Activated CD4-positive, alpha-beta memory T cell treated with anti-CD3 and anti-CD28 coated beads for 36 hours (primary cell): ENCODE measurements around the gene VAV3. TPM values are rescaled to one million over a fixed set of nuclear protein-coding genes. Genes with fewer than 3 reads are reported as not detected.

Source experiments
- CTCF ChIA-PET: fragments of 350-600 bp; sonication (Branson Sonifier 250); formaldehyde crosslinking; loops from one replicate; lab custom pipeline; 2021; ENCODE audit warnings: antibody characterized with exemption, inconsistent platforms; lab: Charles Lee
- POLR2A ChIA-PET: fragments of 350-600 bp; sonication (Branson Sonifier 250); formaldehyde crosslinking; loops from one replicate; lab custom pipeline; 2021; ENCODE audit warnings: antibody characterized with exemption; lab: Charles Lee
- DNase-seq: peaks from one replicate; pipeline ENCODE4 v3.0.0-alpha.2; 2020
- H3K27ac Mint-ChIP-seq: one replicate; pipeline ENCODE4 v1.8.0; 2021; ENCODE audit warnings: mixed read lengths
- H3K27me3 Mint-ChIP-seq: one replicate; pipeline ENCODE4 v1.8.0; 2021; ENCODE audit warnings: mixed read lengths
- H3K36me3 Mint-ChIP-seq: one replicate; pipeline ENCODE4 v1.8.0; 2021; ENCODE audit warnings: mixed read lengths
- H3K4me1 Mint-ChIP-seq: one replicate; pipeline ENCODE4 v1.8.0; 2021; ENCODE audit warnings: low read depth, mixed read lengths
- H3K4me3 Mint-ChIP-seq: one replicate; pipeline ENCODE4 v1.8.0; 2021; ENCODE audit warnings: mild to moderate bottlenecking, mixed read lengths
- H3K9me3 Mint-ChIP-seq: one replicate; pipeline ENCODE4 v1.8.0; 2021; ENCODE audit warnings: mixed read lengths
- intact Hi-C: fragments of 100-400 bp; cut with micrococcal nuclease; formaldehyde crosslinking; loops from one replicate; pipeline ENCODE4 v1.15.1; 2023
- total RNA-seq, 2 experiments: library from RNA; stranded (reverse); gene quantifications; one replicate each; pipeline ENCODE4 v1.2.3, GENCODE V29; 2021

The VAV3 gene
- total RNA-seq, 2 experiments from 2014 or later: 2.3 to 3.3 TPM

GRCh38 chr1:107930292-107930691 lies 34.7 kb downstream of the VAV3 start:
- no peaks in the 10 kb centered on the region for H3K9me3 Mint-ChIP-seq
- no peaks in the 10 kb centered on the region for H3K36me3 Mint-ChIP-seq
- CTCF ChIA-PET: no interaction called here
- H3K27ac Mint-ChIP-seq: no peak overlapping the region
- no peak for DNase-seq
- POLR2A ChIA-PET: interaction anchor here (1.0 kb wide), 1 partner anchor 34 kb away, joined by 3 read pairs; no protein-coding TSS in a partner anchor
- H3K4me1 Mint-ChIP-seq: peaks cover 33% of the 10 kb centered on the region
- intact Hi-C loops: loop anchor here (10.0 kb wide), 1 partner anchor 635 kb away; the partner anchor contains the start of gene EEIG2
- H3K27me3 Mint-ChIP-seq: peaks cover 3% of the 10 kb centered on the region
- H3K4me3 Mint-ChIP-seq: no peak overlapping the region

GRCh38 chr1:107927820-107928219 lies 37.2 kb downstream of the VAV3 start:
- ChIA-PET CTCF (no interaction called here), POLR2A (no interaction called here)
- Mint-ChIP-seq H3K36me3 (no peaks in the 10 kb centered on the region), H3K27me3 (peaks cover 3% of the 10 kb centered on the region), H3K4me3 (no peak overlapping the region), H3K9me3 (no peaks in the 10 kb centered on the region), H3K4me1 (peaks cover 14% of the 10 kb centered on the region), H3K27ac (no peak overlapping the region)
- DNase-seq: no peak
- intact Hi-C loops: no loop called here

- Mint-ChIP-seq H3K9me3 (no peaks in the 10 kb centered on the region), H3K4me3 (no peak overlapping the region), H3K4me1 (peaks cover 10% of the 10 kb centered on the region), H3K36me3 (no peaks in the 10 kb centered on the region), H3K27me3 (peaks cover 3% of the 10 kb centered on the region), H3K27ac (no peak overlapping the region)
- DNase-seq: no peak
- CTCF ChIA-PET: no interaction called here
- POLR2A ChIA-PET: no interaction called here
- intact Hi-C loops: no loop called here
Observed at GRCh38 chr1:107926436-107927080, 38.4 kb downstream of the VAV3 start.

GRCh38 chr1:107925565-107925964 lies 39.4 kb downstream of the VAV3 start:
- no peak overlapping the region for H3K27ac Mint-ChIP-seq
- POLR2A ChIA-PET: no interaction called here
- intact Hi-C loops: no loop called here

GRCh38 chr1:107920999-107921398 lies 44.0 kb downstream of the VAV3 start:
- Mint-ChIP-seq H3K27ac (no peak overlapping the region), H3K36me3 (no peaks in the 10 kb centered on the region), H3K9me3 (peaks cover 7% of the 10 kb centered on the region), H3K4me3 (no peak overlapping the region), H3K27me3 (no peaks in the 10 kb centered on the region), H3K4me1 (peaks cover 8% of the 10 kb centered on the region)
- DNase-seq: no peak
- ChIA-PET CTCF (no interaction called here), POLR2A (no interaction called here)
- intact Hi-C loops: no loop called here

More at GRCh38 chr1:107925565-107925964, 39.4 kb downstream of the VAV3 start:
- H3K27me3 Mint-ChIP-seq: peaks cover 3% of the 10 kb centered on the region
- H3K9me3 Mint-ChIP-seq: no peaks in the 10 kb centered on the region
- no peaks in the 10 kb centered on the region for H3K36me3 Mint-ChIP-seq
- CTCF ChIA-PET: no interaction called here
- H3K4me3 Mint-ChIP-seq: no peak overlapping the region
- DNase-seq: no peak
- H3K4me1 Mint-ChIP-seq: peaks cover 9% of the 10 kb centered on the region

- ChIA-PET CTCF (no interaction called here), POLR2A (no interaction called here)
- intact Hi-C loops: no loop called here
Observed at GRCh38 chr1:107920561-107920960, 44.4 kb downstream of the VAV3 start.

GRCh38 chr1:107919953-107920352 lies 45.0 kb downstream of the VAV3 start:
- POLR2A ChIA-PET: no interaction called here
- no peak overlapping the region for H3K27ac Mint-ChIP-seq

More at GRCh38 chr1:107920561-107920960, 44.4 kb downstream of the VAV3 start:
- no peak overlapping the region for H3K27ac Mint-ChIP-seq
- H3K4me3 Mint-ChIP-seq: no peak overlapping the region
- DNase-seq: no peak
- peaks cover 8% of the 10 kb centered on the region for H3K4me1 Mint-ChIP-seq
- no peaks in the 10 kb centered on the region for H3K27me3 Mint-ChIP-seq
- H3K36me3 Mint-ChIP-seq: no peaks in the 10 kb centered on the region
- peaks cover 7% of the 10 kb centered on the region for H3K9me3 Mint-ChIP-seq

GRCh38 chr1:107914119-107914765 lies 50.7 kb downstream of the VAV3 start:
- no peaks in the 10 kb centered on the region for H3K4me1 Mint-ChIP-seq
- H3K27me3 Mint-ChIP-seq: no peaks in the 10 kb centered on the region
- intact Hi-C loops: no loop called here
- no peak for DNase-seq
- ChIA-PET POLR2A (no interaction called here), CTCF (no interaction called here)
- no peak overlapping the region for H3K27ac Mint-ChIP-seq
- peaks cover 7% of the 10 kb centered on the region for H3K9me3 Mint-ChIP-seq
- no peaks in the 10 kb centered on the region for H3K36me3 Mint-ChIP-seq
- H3K4me3 Mint-ChIP-seq: no peak overlapping the region

More at GRCh38 chr1:107919953-107920352, 45.0 kb downstream of the VAV3 start:
- DNase-seq: no peak
- no peaks in the 10 kb centered on the region for H3K36me3 Mint-ChIP-seq
- no peak overlapping the region for H3K4me3 Mint-ChIP-seq
- CTCF ChIA-PET: no interaction called here
- H3K4me1 Mint-ChIP-seq: peaks cover 8% of the 10 kb centered on the region
- no peaks in the 10 kb centered on the region for H3K27me3 Mint-ChIP-seq
- intact Hi-C loops: no loop called here
- H3K9me3 Mint-ChIP-seq: peaks cover 7% of the 10 kb centered on the region

- intact Hi-C loops: no loop called here
- H3K4me1 Mint-ChIP-seq: no peaks in the 10 kb centered on the region
Observed at GRCh38 chr1:107912656-107913055, 52.3 kb downstream of the VAV3 start.

GRCh38 chr1:107900090-107900945 lies 64.7 kb downstream of the VAV3 start:
- Mint-ChIP-seq H3K9me3 (no peaks in the 10 kb centered on the region), H3K27ac (no peak overlapping the region), H3K4me3 (no peak overlapping the region), H3K27me3 (no peaks in the 10 kb centered on the region), H3K36me3 (no peaks in the 10 kb centered on the region), H3K4me1 (peaks cover 19% of the 10 kb centered on the region)
- CTCF ChIA-PET: no interaction called here
- intact Hi-C loops: no loop called here
- no peak for DNase-seq
- POLR2A ChIA-PET: interaction anchor here (0.6 kb wide), 1 partner anchor 82 kb away, joined by 6 read pairs; no protein-coding TSS in a partner anchor

More at GRCh38 chr1:107912656-107913055, 52.3 kb downstream of the VAV3 start:
- Mint-ChIP-seq H3K27me3 (no peaks in the 10 kb centered on the region), H3K9me3 (peaks cover 2% of the 10 kb centered on the region), H3K27ac (no peak overlapping the region), H3K4me3 (no peak overlapping the region), H3K36me3 (no peaks in the 10 kb centered on the region)
- ChIA-PET POLR2A (no interaction called here), CTCF (interaction anchor here (1.1 kb wide), 1 partner anchor 206 kb away, joined by 3 read pairs; no protein-coding TSS in a partner anchor)
- DNase-seq: no peak

- Mint-ChIP-seq H3K9me3 (no peaks in the 10 kb centered on the region), H3K36me3 (no peaks in the 10 kb centered on the region), H3K27ac (no peak overlapping the region), H3K4me3 (no peak overlapping the region), H3K27me3 (no peaks in the 10 kb centered on the region), H3K4me1 (peaks cover 19% of the 10 kb centered on the region)
- ChIA-PET CTCF (no interaction called here), POLR2A (interaction anchor here (0.6 kb wide), 1 partner anchor 82 kb away, joined by 6 read pairs; no protein-coding TSS in a partner anchor)
- no peak for DNase-seq
- intact Hi-C loops: no loop called here
Observed at GRCh38 chr1:107899655-107900054, 65.3 kb downstream of the VAV3 start.
